Prostate gland (tissue), 2 donors: Measurements from ENCODE around the gene HPGD. TPM values are rescaled to one million over a fixed set of nuclear protein-coding genes. Genes with fewer than 3 reads are reported as not detected.

Source experiments
- DNase-seq: peaks from one replicate; pipeline ENCODE4 v3.0.0-alpha.2; 2019; ENCODE audit warnings: low spot score
- H3K27ac ChIP-seq, 2 donors: fragments of 200-600 bp; sonication (generic); 2 replicates each; pipeline ENCODE4 v1.5.1; 2017 to 2019
- H3K27me3 ChIP-seq: fragments of 200-600 bp; sonication (generic); replicated peaks from 2 replicates; pipeline ENCODE4 v1.5.1; 2019; ENCODE audit not compliant: insufficient read depth
- H3K36me3 ChIP-seq, 2 donors: fragments of 200-600 bp; sonication (generic); 1 replicate in 1 of 2; 2 replicates in 1 of 2; pipeline versions ENCODE4 v1.5.1 to v1.8.1; 2017 to 2019
- H3K4me1 ChIP-seq: fragments of 200-600 bp; sonication (generic); replicated peaks from 2 replicates; pipeline ENCODE4 v1.5.1; 2019
- H3K4me3 ChIP-seq, 2 donors: fragments of 200-600 bp; sonication (generic); 2 replicates each; pipeline ENCODE4 v1.5.1; 2017 to 2019
- H3K9me3 ChIP-seq: fragments of 200-600 bp; sonication (generic); 2 replicates; pipeline ENCODE4 v1.5.1; 2017
- POLR2A ChIP-seq: fragments of 450-650 bp; IDR thresholded peaks from one replicate; pipeline ENCODE4 v1.6.1; 2016; ENCODE audit warnings: antibody characterized with exemption, mild to moderate bottlenecking
- POLR2AphosphoS5 ChIP-seq: sonication (generic); formaldehyde crosslinking; IDR thresholded peaks from one replicate; pipeline ENCODE4 v1.6.1; 2017; ENCODE audit warnings: antibody characterized with exemption
- WGBS: methylation state at CpG from one replicate; pipeline ENCODE4 v1.1.5; 2018; 5-methylcytosine and 5-hydroxymethylcytosine counted together
- intact Hi-C: fragments of 100-400 bp; cut with DNase I; formaldehyde crosslinking; loops from one replicate; pipeline ENCODE4 v1.14.2; 2022
- total RNA-seq, 2 donors: library from RNA; depleted of rRNA; stranded (reverse); fragments of >200 nt; gene quantifications; one replicate each; pipeline ENCODE4 v1.1.0, GENCODE V29; 2016
- TF ChIP-seq, protein P1 (sequence below), 4 experiments: fragments of 200-600 bp in 2 of 4; fragments of 450-650 bp in 2 of 4; sonication (generic) in 2 of 4; IDR thresholded peaks; 1 replicate in 3 of 4; 2 replicates in 1 of 4; pipeline ENCODE4 v1.5.1; 2016 to 2019; ENCODE audit warnings: antibody characterized with exemption in 4 of 4, mild to moderate bottlenecking in 2 of 4, moderate library complexity in 2 of 4

HPGD gene
- total RNA-seq, 2 donors from 2014 or later, result 6.5 to 37.7 TPM

GRCh38 chr4:174503079-174503715 lies 19.1 kb downstream of the HPGD start:
- intact Hi-C loops, result no loop called here
- no peak overlapping the region for H3K27ac ChIP-seq
- H3K9me3 ChIP-seq, result no peaks in the 10 kb centered on the region
- H3K4me3 ChIP-seq, result no peak overlapping the region
- 65% methylated on average over 3 of the region's 3 CpGs for WGBS
- H3K36me3 ChIP-seq, result no peaks in the 10 kb centered on the region
- no peak for TF ChIP-seq POLR2AphosphoS5
- no peak for TF ChIP-seq POLR2A
- TF ChIP-seq, protein P1, sequence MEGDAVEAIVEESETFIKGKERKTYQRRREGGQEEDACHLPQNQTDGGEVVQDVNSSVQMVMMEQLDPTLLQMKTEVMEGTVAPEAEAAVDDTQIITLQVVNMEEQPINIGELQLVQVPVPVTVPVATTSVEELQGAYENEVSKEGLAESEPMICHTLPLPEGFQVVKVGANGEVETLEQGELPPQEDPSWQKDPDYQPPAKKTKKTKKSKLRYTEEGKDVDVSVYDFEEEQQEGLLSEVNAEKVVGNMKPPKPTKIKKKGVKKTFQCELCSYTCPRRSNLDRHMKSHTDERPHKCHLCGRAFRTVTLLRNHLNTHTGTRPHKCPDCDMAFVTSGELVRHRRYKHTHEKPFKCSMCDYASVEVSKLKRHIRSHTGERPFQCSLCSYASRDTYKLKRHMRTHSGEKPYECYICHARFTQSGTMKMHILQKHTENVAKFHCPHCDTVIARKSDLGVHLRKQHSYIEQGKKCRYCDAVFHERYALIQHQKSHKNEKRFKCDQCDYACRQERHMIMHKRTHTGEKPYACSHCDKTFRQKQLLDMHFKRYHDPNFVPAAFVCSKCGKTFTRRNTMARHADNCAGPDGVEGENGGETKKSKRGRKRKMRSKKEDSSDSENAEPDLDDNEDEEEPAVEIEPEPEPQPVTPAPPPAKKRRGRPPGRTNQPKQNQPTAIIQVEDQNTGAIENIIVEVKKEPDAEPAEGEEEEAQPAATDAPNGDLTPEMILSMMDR (IDR thresholded peaks at IDR 0.05), result no peak
- DNase-seq, result no peak
- no peaks in the 10 kb centered on the region for H3K4me1 ChIP-seq
- H3K27me3 ChIP-seq, result no peaks in the 10 kb centered on the region

GRCh38 chr4:174496631-174497432 lies 25.5 kb downstream of the HPGD start:
- Histone ChIP-seq H3K4me1 (no peaks in the 10 kb centered on the region), H3K27me3 (no peaks in the 10 kb centered on the region), H3K9me3 (no peaks in the 10 kb centered on the region), H3K4me3 (no peak overlapping the region), H3K36me3 (no peaks in the 10 kb centered on the region), H3K27ac (no peak overlapping the region)
- TF ChIP-seq POLR2AphosphoS5 (no peak), POLR2A (no peak)
- TF ChIP-seq, protein P1 (IDR thresholded peaks at IDR 0.05), result no peak
- 86% methylated on average over 3 of the region's 3 CpGs for WGBS
- intact Hi-C loops, result no loop called here
- no peak for DNase-seq

GRCh38 chr4:174495626-174496025 lies 26.7 kb downstream of the HPGD start:
- Histone ChIP-seq H3K4me1 (no peaks in the 10 kb centered on the region), H3K27ac (no peak overlapping the region), H3K4me3 (no peak overlapping the region), H3K36me3 (no peaks in the 10 kb centered on the region), H3K27me3 (no peaks in the 10 kb centered on the region), H3K9me3 (no peaks in the 10 kb centered on the region)
- 15% methylated on average over 2 of the region's 2 CpGs for WGBS
- intact Hi-C loops, result no loop called here
- DNase-seq, result no peak
- TF ChIP-seq POLR2A, result no peak

GRCh38 chr4:174494726-174495125 lies 27.6 kb downstream of the HPGD start:
- no peaks in the 10 kb centered on the region for H3K9me3 ChIP-seq
- intact Hi-C loops, result no loop called here
- H3K36me3 ChIP-seq, result no peaks in the 10 kb centered on the region
- WGBS, result 58% methylated on average over 3 of the region's 3 CpGs
- no peak overlapping the region for H3K4me3 ChIP-seq
- TF ChIP-seq POLR2AphosphoS5, result no peak
- TF ChIP-seq POLR2A, result no peak
- TF ChIP-seq, protein P1 (IDR thresholded peaks at IDR 0.05), result no peak
- H3K27me3 ChIP-seq, result no peaks in the 10 kb centered on the region
- no peak for DNase-seq
- no peaks in the 10 kb centered on the region for H3K4me1 ChIP-seq
- no peak overlapping the region for H3K27ac ChIP-seq

GRCh38 chr4:174494146-174494545 lies 28.1 kb downstream of the HPGD start:
- no peaks in the 10 kb centered on the region for H3K9me3 ChIP-seq
- H3K36me3 ChIP-seq, result no peaks in the 10 kb centered on the region
- H3K27me3 ChIP-seq, result no peaks in the 10 kb centered on the region
- H3K27ac ChIP-seq, result no peak overlapping the region
- no peak overlapping the region for H3K4me3 ChIP-seq
- TF ChIP-seq, protein P1 (IDR thresholded peaks at IDR 0.05), result no peak
- no peak for TF ChIP-seq POLR2AphosphoS5
- no peak for TF ChIP-seq POLR2A
- intact Hi-C loops, result no loop called here
- no peak for DNase-seq
- no peaks in the 10 kb centered on the region for H3K4me1 ChIP-seq
